Uterus (tissue), 4 donors: ENCODE measurements around the gene RAC3. TPM values are rescaled to one million over a fixed set of nuclear protein-coding genes. Genes with fewer than 3 reads are reported as not detected.

Source experiments
- DNase-seq, 2 donors: peaks; one replicate each; pipeline ENCODE4 v3.0.0-alpha.2; 2019 to 2020
- H3K27ac ChIP-seq, 2 donors: fragments of 200-600 bp; sonication (generic); 1 replicate in 1 of 2; 2 replicates in 1 of 2; pipeline ENCODE4 v1.5.1; 2016 to 2018
- H3K27me3 ChIP-seq, 2 donors: fragments of 200-600 bp; sonication (generic); one replicate each; pipeline ENCODE4 v1.5.1; 2018 to 2019; ENCODE audit warnings: control low read depth in 1 of 2
- H3K36me3 ChIP-seq, 2 donors: fragments of 200-600 bp; sonication (generic); one replicate each; pipeline ENCODE4 v1.5.1; 2019; ENCODE audit warnings: control low read depth in 1 of 2
- H3K4me1 ChIP-seq, 2 donors: fragments of 200-600 bp; sonication (generic); one replicate each; pipeline ENCODE4 v1.5.1; 2018 to 2019; ENCODE audit warnings: control low read depth in 1 of 2
- H3K4me3 ChIP-seq, 2 donors: fragments of 200-600 bp; sonication (generic); 1 replicate in 1 of 2; 2 replicates in 1 of 2; pipeline ENCODE4 v1.5.1; 2018 to 2019; ENCODE audit warnings: mild to moderate bottlenecking in 1 of 2
- H3K9me3 ChIP-seq, 2 donors: fragments of 200-600 bp; sonication (generic); one replicate each; pipeline ENCODE4 v1.5.1; 2019; ENCODE audit warnings: control low read depth in 1 of 2
- POLR2A ChIP-seq, 2 donors: fragments of 450-650 bp; IDR thresholded peaks; one replicate each; pipeline ENCODE4 v1.6.1; 2016; ENCODE audit warnings: antibody characterized with exemption in 2 of 2, mild to moderate bottlenecking in 1 of 2, moderate library complexity in 1 of 2
- intact Hi-C: fragments of 100-400 bp; cut with DNase I; formaldehyde crosslinking; loops from one replicate; pipeline ENCODE4 v1.15.1; 2023; ENCODE audit warnings: low total_unique reads
- total RNA-seq, 4 donors: library from RNA; depleted of rRNA in 3 of 4; stranded (reverse); fragments of >200 nt in 3 of 4; gene quantifications; one replicate each; pipeline versions ENCODE4 v1.1.0 to v1.2.4, GENCODE V29; 2014 to 2023
- TF ChIP-seq, protein P1 (sequence below), 4 experiments: fragments of 200-600 bp in 2 of 4; fragments of 450-650 bp in 2 of 4; sonication (generic) in 2 of 4; IDR thresholded peaks; one replicate each; pipeline ENCODE4 v1.5.1; 2016 to 2019; ENCODE audit warnings: antibody characterized with exemption in 4 of 4, mild to moderate bottlenecking in 2 of 4, moderate library complexity in 1 of 4
- donor health status: DM: yes; HTN: yes; CAD: no.

RAC3 gene
- total RNA-seq, 4 donors from 2014 or later: 0.91 to 8.4 TPM; not detected in 2

- no peak overlapping the region for H3K4me3 ChIP-seq
- peak overlapping the region; percentile 67 to 72 for H3K27ac ChIP-seq
- intact Hi-C loops: no loop called here
- TF ChIP-seq, protein P1, sequence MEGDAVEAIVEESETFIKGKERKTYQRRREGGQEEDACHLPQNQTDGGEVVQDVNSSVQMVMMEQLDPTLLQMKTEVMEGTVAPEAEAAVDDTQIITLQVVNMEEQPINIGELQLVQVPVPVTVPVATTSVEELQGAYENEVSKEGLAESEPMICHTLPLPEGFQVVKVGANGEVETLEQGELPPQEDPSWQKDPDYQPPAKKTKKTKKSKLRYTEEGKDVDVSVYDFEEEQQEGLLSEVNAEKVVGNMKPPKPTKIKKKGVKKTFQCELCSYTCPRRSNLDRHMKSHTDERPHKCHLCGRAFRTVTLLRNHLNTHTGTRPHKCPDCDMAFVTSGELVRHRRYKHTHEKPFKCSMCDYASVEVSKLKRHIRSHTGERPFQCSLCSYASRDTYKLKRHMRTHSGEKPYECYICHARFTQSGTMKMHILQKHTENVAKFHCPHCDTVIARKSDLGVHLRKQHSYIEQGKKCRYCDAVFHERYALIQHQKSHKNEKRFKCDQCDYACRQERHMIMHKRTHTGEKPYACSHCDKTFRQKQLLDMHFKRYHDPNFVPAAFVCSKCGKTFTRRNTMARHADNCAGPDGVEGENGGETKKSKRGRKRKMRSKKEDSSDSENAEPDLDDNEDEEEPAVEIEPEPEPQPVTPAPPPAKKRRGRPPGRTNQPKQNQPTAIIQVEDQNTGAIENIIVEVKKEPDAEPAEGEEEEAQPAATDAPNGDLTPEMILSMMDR (IDR thresholded peaks at IDR 0.05): no peak
- no peak for TF ChIP-seq POLR2A (IDR thresholded peaks at IDR 0.05)
- peaks cover 8 to 15% of the 10 kb centered on the region in 2 donors for H3K4me1 ChIP-seq
- DNase-seq: no peak
- no peaks in the 10 kb centered on the region for H3K36me3 ChIP-seq
- H3K9me3 ChIP-seq: no peaks in the 10 kb centered on the region
- H3K27me3 ChIP-seq: no peaks in the 10 kb centered on the region
These were observed 26.7 kb upstream of the RAC3 start for GRCh38 chr17:82004517-82005455.

- Histone ChIP-seq H3K4me3 (no peak overlapping the region), H3K4me1 (peaks cover 8 to 15% of the 10 kb centered on the region in 2 donors), H3K9me3 (no peaks in the 10 kb centered on the region), H3K27ac (no peak overlapping the region), H3K27me3 (no peaks in the 10 kb centered on the region), H3K36me3 (no peaks in the 10 kb centered on the region)
- TF ChIP-seq POLR2A (IDR thresholded peaks at IDR 0.05): no peak
- TF ChIP-seq, protein P1 (IDR thresholded peaks at IDR 0.05): no peak
- intact Hi-C loops: no loop called here
- DNase-seq: no peak
These were observed 25.7 kb upstream of the RAC3 start for GRCh38 chr17:82005701-82006348.

DNA sequence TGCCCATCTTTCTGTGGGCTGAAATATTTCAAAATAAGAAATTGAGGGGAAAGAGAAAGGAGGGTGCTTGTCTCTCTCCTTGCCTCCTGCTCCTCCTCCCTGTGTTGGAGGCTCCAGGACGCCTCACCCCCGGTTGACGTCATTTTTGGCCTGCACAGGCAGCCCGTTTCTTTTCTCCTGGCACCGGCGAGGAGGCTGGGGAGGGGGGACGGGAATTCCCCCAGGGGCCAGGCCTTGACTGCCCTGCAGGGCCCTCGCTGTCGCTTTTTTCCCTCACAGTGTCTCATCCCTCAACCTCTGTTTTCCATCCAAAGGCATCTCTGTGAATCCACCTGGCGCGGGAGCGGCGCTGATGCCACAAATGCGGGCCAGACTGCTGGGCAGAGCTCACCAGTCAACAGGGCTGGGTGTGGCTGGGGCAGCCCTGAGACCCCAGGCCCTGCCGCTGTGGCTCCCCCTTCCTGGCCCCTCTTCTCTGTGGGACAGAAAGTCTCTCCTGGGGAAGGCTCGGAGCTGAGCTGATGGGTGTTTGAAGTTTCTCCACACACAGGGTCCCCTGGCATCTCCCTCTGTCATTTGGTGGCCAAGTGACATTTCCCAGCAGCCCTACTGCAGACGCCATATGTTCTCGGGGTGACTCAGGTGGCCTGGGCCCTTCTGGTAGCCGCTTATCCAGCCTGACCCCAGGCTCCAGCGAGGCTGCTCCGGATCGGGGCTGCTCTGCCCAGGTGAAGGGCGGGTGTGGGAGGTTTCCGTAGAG, 24.8 kb upstream of the RAC3 start:
- Histone ChIP-seq H3K36me3 (no peaks in the 10 kb centered on the region), H3K4me1 (peaks cover 8 to 15% of the 10 kb centered on the region in 2 donors), H3K27me3 (no peaks in the 10 kb centered on the region), H3K27ac (peak overlapping the region in 1 of 2 donors; percentile 7), H3K9me3 (no peaks in the 10 kb centered on the region), H3K4me3 (no peak overlapping the region)
- TF ChIP-seq, protein P1 (IDR thresholded peaks at IDR 0.05): no peak
- TF ChIP-seq POLR2A (IDR thresholded peaks at IDR 0.05): no peak
- intact Hi-C loops: no loop called here
- DNase-seq: peak; percentile 70 to 73

DNA sequence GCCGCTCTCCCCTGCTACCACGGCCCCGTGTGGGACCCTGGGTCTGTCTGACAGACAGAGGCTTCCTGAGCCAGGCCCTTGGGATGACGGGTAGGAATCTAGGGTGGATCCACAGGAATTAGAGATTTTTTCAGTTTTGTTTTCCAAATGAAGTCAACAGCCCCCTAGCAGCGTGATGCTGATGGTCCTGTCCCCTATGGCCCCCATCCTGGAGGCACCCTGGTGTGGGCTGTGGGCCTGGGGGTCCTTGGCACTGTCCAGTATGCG, 24.3 kb upstream of the RAC3 start:
- Histone ChIP-seq H3K27ac (no peak overlapping the region), H3K4me3 (no peak overlapping the region), H3K4me1 (peaks cover 8 to 15% of the 10 kb centered on the region in 2 donors), H3K27me3 (no peaks in the 10 kb centered on the region), H3K9me3 (no peaks in the 10 kb centered on the region), H3K36me3 (no peaks in the 10 kb centered on the region)
- DNase-seq: no peak
- intact Hi-C loops: no loop called here
- TF ChIP-seq, protein P1 (IDR thresholded peaks at IDR 0.05): no peak
- TF ChIP-seq POLR2A (IDR thresholded peaks at IDR 0.05): no peak
